ENCODE measurements around the gene COPE.

COPE gene

GRCh38 chr19:18865973-18866799 lies 53.0 kb downstream of the COPE start:
- DNase-seq = peak; percentile 31 to 43

DNA sequence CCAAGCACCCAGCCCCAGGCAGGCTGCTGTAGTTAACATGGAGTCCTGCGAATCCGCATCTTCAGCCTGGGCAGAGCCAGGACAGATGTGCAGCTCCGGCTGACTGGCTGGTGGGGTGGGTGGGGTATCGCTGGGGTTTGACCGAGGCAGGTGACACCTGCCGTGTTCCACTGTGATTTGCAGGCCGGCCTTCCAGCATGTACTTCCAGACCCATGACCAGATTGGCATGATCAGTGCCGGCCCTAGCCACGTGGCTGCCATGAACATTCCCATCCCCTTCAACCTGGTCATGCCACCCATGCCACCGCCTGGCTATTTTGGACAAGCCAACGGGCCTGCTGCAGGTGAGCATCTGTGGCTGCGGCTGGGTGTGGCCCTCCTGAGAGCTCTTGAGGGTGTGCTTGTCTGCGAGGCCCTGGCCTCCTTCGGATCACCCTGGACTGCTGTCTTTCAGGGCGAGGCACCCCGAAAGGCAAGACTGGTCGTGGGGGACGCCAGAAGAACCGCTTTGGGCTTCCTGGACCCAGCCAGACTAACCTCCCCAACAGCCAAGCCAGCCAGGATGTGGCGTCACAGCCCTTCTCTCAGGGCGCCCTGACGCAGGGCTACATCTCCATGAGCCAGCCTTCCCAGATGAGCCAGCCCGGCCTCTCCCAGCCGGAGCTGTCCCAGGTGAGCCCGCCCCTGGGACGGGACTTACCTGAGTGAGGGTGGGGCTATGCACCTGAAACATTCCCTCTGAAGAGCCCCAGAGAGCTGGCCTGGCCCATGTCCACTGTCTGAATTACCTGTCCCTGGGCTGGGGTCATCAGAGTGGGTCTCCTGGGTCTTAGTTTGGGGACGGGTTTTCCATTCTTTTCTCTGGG lies 53.8 kb downstream of the COPE start:
- no peak for DNase-seq

DNA sequence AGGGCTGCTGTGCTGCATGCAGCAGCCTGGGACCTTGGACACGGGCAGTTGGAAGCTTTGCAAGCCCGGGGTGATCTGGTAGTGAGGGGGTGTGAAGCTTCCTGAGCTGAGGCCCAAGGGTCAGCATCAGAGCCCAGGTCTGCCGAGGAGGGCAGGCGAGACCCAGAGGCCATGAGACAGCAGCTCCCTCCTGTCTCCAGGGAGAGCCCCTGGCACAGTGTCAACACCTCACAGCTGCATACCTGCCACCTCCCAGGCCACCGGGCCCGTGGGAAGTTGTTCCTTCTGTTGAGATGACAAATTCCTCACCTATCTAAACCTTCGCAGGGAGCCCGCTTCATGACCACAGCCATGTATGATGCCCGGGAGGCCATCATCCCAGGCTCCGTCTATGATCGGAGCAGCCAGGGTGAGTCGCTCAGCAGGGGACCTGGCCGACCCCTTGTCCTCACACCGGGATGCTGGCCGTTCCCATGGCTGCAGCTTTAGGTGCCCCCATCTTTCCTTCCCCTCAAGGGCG lies 55.3 kb downstream of the COPE start:
- DNase-seq = no peak

GRCh38 chr19:18862976-18863842 lies 56.0 kb downstream of the COPE start:
- no peak for DNase-seq

- DNase-seq = no peak
Observed at GRCh38 chr19:18861917-18862316, 57.3 kb downstream of the COPE start.

- DNase-seq = no peak
Observed at GRCh38 chr19:18861235-18861634, 58.0 kb downstream of the COPE start.

DNA sequence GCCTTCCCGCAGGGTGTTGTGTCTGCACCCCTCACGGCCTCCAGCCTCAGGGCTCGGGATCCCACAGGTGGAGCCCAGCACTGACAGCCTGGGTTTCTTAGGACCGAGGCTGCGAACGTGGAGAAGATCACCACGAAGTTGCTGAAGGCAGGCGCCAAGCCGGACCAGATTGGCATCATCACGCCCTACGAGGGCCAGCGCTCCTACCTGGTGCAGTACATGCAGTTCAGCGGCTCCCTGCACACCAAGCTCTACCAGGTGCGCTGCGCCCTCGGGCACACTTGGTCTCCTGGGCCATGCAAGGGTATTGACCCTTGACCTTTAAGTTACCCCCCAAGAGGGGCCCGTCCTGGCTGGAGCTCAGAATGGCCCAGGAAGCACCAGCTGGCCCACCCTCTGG lies 58.5 kb downstream of the COPE start:
- no peak for DNase-seq

DNA sequence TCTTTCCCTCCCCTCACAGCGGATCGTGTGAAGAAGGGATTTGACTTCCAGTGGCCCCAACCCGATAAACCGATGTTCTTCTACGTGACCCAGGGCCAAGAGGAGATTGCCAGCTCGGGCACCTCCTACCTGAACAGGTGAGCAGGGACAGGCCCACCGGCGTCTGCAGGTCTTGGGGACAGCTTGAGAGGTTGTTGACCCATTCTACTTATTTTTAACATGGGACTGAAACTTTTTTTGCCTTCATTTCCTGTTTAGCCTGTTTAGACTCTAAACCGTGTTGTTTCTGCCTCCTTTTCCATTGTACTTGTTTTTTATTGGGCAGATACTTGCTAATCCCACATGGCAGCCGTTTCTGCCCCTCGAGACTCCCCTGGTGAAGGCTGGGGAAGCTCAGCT lies 58.9 kb downstream of the COPE start:
- no peak for DNase-seq

DNA sequence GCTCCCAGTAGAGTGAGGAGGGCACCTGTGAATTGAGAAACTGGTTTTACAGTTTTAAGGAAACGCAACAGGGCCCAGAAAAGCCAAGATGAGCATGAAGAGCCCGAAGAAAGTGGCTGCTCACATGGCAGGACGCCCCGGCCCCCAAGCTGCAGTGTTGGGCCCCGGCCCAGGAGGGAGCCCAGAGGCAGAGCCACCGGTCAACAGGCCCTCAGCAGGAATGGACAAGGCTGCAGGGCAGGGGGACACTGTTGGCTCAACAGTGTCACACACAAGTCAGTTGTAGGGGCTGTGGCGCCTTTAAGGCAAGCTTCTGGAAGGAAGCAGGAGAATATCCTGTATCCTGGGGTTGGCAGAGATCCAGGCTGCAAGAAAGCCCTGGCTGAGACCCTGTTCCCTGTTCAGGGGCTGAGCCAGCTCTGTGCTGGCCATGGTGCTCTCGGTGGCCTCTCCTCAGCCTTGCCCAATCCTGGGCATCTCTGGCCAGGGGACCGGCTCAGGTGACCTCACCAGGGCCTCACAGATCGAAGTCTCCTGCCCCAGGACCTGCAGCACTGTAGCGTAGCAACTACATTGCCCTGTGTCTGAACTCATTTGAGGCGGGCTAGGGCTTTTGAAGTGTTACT lies 59.4 kb downstream of the COPE start:
- DNase-seq = no peak

- no peak for DNase-seq
Observed at GRCh38 chr19:18858906-18859646, 60.1 kb downstream of the COPE start.

GRCh38 chr19:18857223-18857622 lies 62.0 kb downstream of the COPE start:
- DNase-seq = no peak

GRCh38 chr19:18856385-18857126 lies 62.6 kb downstream of the COPE start:
- DNase-seq = no peak

DNA sequence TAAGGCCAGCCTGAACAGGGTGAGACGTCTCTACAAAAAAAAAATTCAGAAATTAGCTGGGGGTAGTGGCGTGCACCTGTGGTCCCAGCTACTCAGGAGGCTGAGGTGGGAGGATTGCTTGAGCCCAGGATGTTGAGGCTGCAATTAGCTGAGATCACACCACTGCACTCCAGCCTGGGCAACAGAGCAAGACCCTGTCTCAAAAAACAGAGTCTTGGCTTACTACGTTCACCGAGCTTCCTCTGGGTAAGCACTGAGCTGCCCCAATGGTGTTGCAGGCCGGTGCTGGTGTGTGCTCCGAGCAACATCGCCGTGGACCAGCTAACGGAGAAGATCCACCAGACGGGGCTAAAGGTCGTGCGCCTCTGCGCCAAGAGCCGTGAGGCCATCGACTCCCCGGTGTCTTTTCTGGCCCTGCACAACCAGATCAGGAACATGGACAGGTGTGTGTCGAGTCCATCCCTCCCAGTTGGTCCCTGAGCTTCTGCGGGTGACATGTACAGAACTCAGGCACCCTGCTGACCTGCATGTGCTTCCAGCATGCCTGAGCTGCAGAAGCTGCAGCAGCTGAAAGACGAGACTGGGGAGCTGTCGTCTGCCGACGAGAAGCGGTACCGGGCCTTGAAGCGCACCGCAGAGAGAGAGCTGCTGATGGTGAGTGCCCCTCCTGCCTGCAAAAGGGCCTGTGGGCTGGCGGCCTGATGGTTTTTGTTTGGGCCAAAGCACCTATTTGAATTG lies 63.4 kb downstream of the COPE start:
- DNase-seq = no peak

DNA sequence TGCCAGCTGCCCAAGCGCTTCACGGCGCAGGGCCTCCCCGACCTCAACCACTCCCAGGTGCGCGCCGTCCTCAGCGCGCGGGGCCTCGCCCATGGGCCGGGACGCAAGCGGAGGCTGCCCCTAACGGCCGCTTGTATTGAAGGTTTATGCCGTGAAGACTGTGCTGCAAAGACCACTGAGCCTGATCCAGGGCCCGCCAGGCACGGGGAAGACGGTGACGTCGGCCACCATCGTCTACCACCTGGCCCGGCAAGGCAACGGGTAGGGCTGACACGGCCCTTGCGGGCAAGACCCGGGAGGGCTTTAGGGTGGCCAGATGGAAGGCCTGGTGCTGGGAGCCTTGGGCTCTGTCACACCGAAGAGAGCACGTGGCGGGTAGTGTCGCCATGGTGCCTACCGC lies 64.2 kb downstream of the COPE start:
- DNase-seq = no peak

GRCh38 chr19:18853755-18854427 lies 65.3 kb downstream of the COPE start:
- DNase-seq = no peak

GRCh38 chr19:18852648-18853047 lies 66.5 kb downstream of the COPE start:
- DNase-seq = no peak

- no peak for DNase-seq
Observed at GRCh38 chr19:18851673-18852325, 67.4 kb downstream of the COPE start.

DNA sequence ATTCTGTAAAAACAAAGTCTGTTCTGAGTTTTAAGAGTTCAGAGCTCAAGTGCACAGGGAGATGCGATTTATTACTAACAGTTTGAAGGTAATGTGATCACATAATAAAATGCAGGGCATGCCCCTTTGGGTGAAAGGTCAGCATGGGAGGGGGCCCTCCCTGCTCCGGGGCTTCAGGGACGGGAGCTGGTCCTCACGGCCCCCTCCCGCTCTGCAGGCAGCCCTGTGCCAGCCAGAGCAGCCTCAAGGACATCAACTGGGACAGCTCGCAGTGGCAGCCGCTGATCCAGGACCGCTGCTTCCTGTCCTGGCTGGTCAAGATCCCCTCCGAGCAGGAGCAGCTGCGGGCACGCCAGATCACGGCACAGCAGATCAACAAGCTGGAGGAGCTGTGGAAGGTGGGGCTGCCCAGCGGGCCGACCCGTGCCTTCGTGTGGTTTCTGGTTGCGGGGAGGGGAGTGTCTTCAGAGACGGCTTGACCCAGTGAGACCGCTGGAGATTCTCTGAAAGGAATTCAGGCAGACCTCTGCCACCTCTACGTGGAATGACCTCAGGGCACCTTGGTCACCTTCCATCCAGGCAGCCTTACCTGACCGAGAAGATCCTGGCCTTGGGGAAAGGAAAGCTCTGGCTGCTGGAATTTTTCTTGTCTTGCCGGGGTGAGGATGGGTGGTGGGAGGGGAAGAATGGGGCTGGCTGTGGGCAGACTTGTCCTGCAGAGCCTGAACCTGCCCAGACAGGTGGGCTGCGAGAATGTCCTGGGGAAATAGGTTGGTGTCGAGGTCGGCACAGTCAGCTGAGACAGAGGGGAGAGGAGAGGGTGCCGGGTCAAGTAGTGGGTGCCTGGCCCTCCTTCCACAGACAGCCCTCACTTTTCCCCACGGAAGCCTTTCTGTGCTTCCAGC lies 68.5 kb downstream of the COPE start:
- no peak for DNase-seq
